ENCODE measurements around the gene PLAAT3. TPM values are rescaled to one million over a fixed set of nuclear protein-coding genes. Genes with fewer than 3 reads are reported as not detected.
A peak's percentile ranks its signal among the peaks of the same experiment; 100 is the strongest.
"Not testable (repeated sequence)": the region's sequence is repeated elsewhere in the genome, so short reads cannot be mapped to it uniquely, and the experiment has no call there.

The PLAAT3 gene
- total RNA-seq, 1 donor from 2014 or later, result 65.4 TPM

GRCh38 chr11:63608353-63609345, 5.6 kb downstream of the PLAAT3 start:
- Mint-ChIP-seq H3K4me1 (ENCODE audit: unreplicated experiment) (peaks cover 29% of the 10 kb centered on the region), H3K9me3 (no peaks in the 10 kb centered on the region), H3K4me3 (peak overlapping the region; percentile 36), H3K27ac (peak overlapping the region; percentile 85), H3K27me3 (peaks cover 10% of the 10 kb centered on the region), H3K36me3 (no peaks in the 10 kb centered on the region)
- no peak for TF ChIP-seq CTCF (conservative IDR thresholded peaks at IDR 0.05)
- no peak for DNase-seq (ENCODE audit: extremely low spot score, unreplicated experiment)

GRCh38 chr11:63603180-63603518, 11.1 kb downstream of the PLAAT3 start:
- no peaks in the 10 kb centered on the region for H3K9me3 Mint-ChIP-seq
- no peak for DNase-seq (ENCODE audit: extremely low spot score, unreplicated experiment)
- H3K27ac Mint-ChIP-seq, result peak overlapping the region; percentile 74
- H3K27me3 Mint-ChIP-seq, result no peaks in the 10 kb centered on the region
- TF ChIP-seq CTCF (conservative IDR thresholded peaks at IDR 0.05), result no peak
- H3K4me3 Mint-ChIP-seq, result no peak overlapping the region
- H3K36me3 Mint-ChIP-seq, result peaks cover 4% of the 10 kb centered on the region
- peaks cover 15% of the 10 kb centered on the region for H3K4me1 Mint-ChIP-seq (ENCODE audit: unreplicated experiment)

GRCh38 chr11:63602290-63603179, 11.7 kb downstream of the PLAAT3 start:
- H3K36me3 Mint-ChIP-seq, H3K9me3 Mint-ChIP-seq: not testable (repeated sequence)
- H3K27ac Mint-ChIP-seq, result peak overlapping the region; percentile 74

GRCh38 chr11:63599211-63600122, 14.8 kb downstream of the PLAAT3 start:
- no peaks in the 10 kb centered on the region for H3K27me3 Mint-ChIP-seq
- H3K27ac Mint-ChIP-seq, result no peak overlapping the region
- no peaks in the 10 kb centered on the region for H3K9me3 Mint-ChIP-seq
- no peak overlapping the region for H3K4me3 Mint-ChIP-seq
- TF ChIP-seq CTCF (conservative IDR thresholded peaks at IDR 0.05), result no peak
- H3K36me3 Mint-ChIP-seq, result peaks cover 11% of the 10 kb centered on the region
- no peak for DNase-seq (ENCODE audit: extremely low spot score, unreplicated experiment)
- peaks cover 11% of the 10 kb centered on the region for H3K4me1 Mint-ChIP-seq (ENCODE audit: unreplicated experiment)

More at GRCh38 chr11:63602290-63603179, 11.7 kb downstream of the PLAAT3 start:
- not testable (repeated sequence) for H3K4me3 Mint-ChIP-seq; H3K27me3 Mint-ChIP-seq; DNase-seq (ENCODE audit: extremely low spot score, unreplicated experiment)
- H3K4me1 Mint-ChIP-seq (ENCODE audit: unreplicated experiment), result peaks cover 15% of the 10 kb centered on the region

- TF ChIP-seq CTCF (conservative IDR thresholded peaks at IDR 0.05), result no peak
- H3K27ac Mint-ChIP-seq, result no peak overlapping the region
- H3K36me3 Mint-ChIP-seq, result peaks cover 16% of the 10 kb centered on the region
- H3K4me1 Mint-ChIP-seq (ENCODE audit: unreplicated experiment), result peaks cover 11% of the 10 kb centered on the region
- H3K4me3 Mint-ChIP-seq, result no peak overlapping the region
- no peaks in the 10 kb centered on the region for H3K27me3 Mint-ChIP-seq
- no peaks in the 10 kb centered on the region for H3K9me3 Mint-ChIP-seq
- DNase-seq (ENCODE audit: extremely low spot score, unreplicated experiment), result no peak
Measured at GRCh38 chr11:63598556-63598955, 15.7 kb downstream of the PLAAT3 start.
